Measurements from ENCODE around the gene GPS1. TPM values are rescaled to one million over a fixed set of nuclear protein-coding genes. Genes with fewer than 3 reads are reported as not detected.
A peak's percentile ranks its signal among the peaks of the same experiment; 100 is the strongest.

Gene GPS1
- total RNA-seq, 1 donor from 2014 or later, result 80.3 TPM

DNA sequence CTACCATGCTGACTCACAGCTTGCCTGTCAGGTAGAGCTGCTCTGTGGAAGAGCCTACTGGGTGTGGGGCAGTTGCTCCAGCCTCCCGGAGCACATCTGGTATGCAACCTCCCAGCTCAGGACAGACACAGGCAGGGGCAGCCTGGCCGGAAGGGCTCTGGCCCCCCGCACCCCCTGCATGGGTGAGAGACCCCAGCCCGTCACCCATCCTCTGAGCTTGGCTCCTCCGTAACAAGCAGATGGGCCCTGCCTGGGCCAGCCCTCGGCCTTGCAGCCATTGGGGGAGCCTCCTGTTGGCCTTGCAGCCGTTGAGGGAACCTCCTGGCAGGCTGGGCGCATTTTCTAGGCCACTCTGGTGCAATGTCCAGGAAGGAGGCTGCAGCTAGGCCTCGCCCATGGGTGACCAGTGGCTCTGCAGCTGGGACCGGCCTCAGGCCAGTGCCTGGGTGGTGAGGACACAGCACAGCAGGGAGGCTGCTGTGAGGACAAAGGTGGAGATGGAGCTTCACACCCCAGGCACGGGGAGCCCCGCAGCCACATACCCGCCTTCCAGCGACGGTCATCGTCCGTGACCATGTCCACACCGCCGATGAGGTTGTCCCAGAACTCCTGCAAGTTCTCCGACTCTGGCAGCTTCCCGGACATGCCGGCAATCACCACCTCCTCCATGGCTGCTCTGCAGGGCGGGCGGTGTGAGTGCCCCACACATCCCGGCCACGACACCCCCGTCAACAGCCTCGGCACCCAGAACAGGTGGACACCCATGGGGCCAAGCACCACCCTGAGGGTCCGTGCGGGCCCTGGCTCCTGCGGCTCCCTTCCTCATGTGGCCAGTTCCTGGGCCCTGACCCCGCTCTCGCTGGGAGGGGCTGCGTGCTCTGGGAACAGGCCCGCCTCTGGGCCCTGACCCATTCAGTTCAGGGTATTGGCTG lies 44.3 kb downstream of the GPS1 start:
- H3K9me3 ChIP-seq, result no peaks in the 10 kb centered on the region
- peak overlapping the region; percentile 93 for H3K27ac ChIP-seq
- intact Hi-C loops (cut with DNase I), result loop anchor here (5.0 kb wide), 1 partner anchor 64 kb away; the partner anchor contains the start of gene RAC3
- no peaks in the 10 kb centered on the region for H3K27me3 ChIP-seq
- H3K36me3 ChIP-seq, result peaks cover 0 to 51% of the 10 kb centered on the region in 2 donors
- DNase-seq (ENCODE audit: extremely low spot score in 2 of 2), result no peak
- H3K4me3 ChIP-seq, result peak overlapping the region in 1 of 2 donors; percentile 63
- TF ChIP-seq POLR2AphosphoS5 (IDR thresholded peaks at IDR 0.05; ENCODE audit: insufficient read depth in 1 of 2, low read depth in 1 of 2) (no peak), POLR2A (IDR thresholded peaks at IDR 0.05) (no peak)
- TF ChIP-seq, protein P1, sequence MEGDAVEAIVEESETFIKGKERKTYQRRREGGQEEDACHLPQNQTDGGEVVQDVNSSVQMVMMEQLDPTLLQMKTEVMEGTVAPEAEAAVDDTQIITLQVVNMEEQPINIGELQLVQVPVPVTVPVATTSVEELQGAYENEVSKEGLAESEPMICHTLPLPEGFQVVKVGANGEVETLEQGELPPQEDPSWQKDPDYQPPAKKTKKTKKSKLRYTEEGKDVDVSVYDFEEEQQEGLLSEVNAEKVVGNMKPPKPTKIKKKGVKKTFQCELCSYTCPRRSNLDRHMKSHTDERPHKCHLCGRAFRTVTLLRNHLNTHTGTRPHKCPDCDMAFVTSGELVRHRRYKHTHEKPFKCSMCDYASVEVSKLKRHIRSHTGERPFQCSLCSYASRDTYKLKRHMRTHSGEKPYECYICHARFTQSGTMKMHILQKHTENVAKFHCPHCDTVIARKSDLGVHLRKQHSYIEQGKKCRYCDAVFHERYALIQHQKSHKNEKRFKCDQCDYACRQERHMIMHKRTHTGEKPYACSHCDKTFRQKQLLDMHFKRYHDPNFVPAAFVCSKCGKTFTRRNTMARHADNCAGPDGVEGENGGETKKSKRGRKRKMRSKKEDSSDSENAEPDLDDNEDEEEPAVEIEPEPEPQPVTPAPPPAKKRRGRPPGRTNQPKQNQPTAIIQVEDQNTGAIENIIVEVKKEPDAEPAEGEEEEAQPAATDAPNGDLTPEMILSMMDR (IDR thresholded peaks at IDR 0.05), result no peak
- peaks cover 45% of the 10 kb centered on the region for H3K4me1 ChIP-seq

DNA sequence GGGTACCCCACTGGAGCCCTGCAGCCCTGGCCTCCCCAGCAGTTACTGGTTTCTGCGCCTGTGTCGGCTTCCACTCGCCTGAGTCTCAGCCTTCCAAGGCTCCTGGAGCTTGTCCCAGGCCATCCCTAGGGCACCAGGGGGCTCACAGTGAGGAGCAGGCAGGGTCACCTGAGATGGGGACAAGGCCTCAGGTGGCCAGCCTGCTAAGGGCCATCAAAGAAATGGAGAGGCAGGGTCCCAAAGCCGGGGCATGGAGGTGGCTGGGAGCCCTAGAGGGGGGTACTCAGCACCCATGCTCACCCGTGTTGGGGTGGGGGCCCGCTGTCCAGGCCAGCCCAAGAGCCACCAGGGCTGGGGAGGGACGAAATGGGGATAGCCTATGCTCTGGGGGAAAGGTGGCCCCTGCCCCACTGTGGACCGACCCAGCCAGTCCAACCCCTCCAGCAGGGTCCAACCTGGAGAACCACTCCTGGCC lies 45.0 kb downstream of the GPS1 start:
- H3K4me3 ChIP-seq, result peak overlapping the region; percentile 63 to 98
- peaks cover 0 to 44% of the 10 kb centered on the region in 2 donors for H3K36me3 ChIP-seq
- H3K27ac ChIP-seq, result peak overlapping the region; percentile 93
- TF ChIP-seq, protein P1 (IDR thresholded peaks at IDR 0.05), result no peak
- peak in 1 of 2 donors; percentile 2 for TF ChIP-seq POLR2AphosphoS5 (IDR thresholded peaks at IDR 0.05; ENCODE audit: insufficient read depth in 1 of 2, low read depth in 1 of 2)
- intact Hi-C loops (cut with DNase I), result loop anchor here (5.0 kb wide), 1 partner anchor 64 kb away; the partner anchor contains the start of gene RAC3
- peaks cover 52% of the 10 kb centered on the region for H3K4me1 ChIP-seq
- no peaks in the 10 kb centered on the region for H3K9me3 ChIP-seq
- DNase-seq (ENCODE audit: extremely low spot score in 2 of 2), result no peak
- H3K27me3 ChIP-seq, result no peaks in the 10 kb centered on the region

DNA sequence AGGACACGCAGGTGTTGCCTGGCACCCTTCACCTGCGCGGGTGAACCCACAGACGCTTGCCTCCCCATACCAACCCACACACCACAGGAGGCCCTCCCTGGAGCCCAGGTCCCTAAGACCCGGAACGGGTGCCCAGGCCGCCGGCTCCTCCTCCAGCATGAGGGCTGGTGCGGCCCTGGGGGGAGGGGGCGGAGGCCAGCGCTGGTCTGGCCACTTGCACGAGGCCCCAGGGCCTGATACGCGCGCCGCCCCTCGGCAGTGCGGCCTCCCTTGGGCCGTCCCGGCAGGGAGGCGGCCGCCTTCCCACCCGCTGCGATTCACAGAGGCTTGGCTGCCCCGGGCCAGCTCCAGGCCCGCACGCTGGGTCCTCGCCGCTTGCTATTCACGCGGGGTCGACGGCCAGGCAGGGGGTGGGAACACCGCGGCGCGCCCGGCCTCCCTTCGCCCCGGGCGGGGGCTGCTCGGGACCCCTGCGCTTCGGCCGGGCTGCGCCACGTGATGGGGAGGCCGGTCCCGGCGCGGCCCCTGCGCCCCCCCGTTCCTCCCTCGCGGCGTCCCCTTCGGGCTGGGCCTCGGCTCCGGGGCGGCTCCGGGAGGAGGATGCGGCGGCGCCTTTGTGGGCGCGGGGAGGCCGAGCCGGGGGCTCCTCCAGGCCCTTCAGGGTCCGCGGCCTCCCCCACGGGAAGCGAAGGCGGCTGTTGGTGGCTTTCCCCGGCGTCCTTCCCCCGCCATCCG lies 45.7 kb downstream of the GPS1 start:
- H3K4me1 ChIP-seq, result peaks cover 54% of the 10 kb centered on the region
- peak overlapping the region; percentile 93 for H3K27ac ChIP-seq
- H3K27me3 ChIP-seq, result no peaks in the 10 kb centered on the region
- intact Hi-C loops (cut with DNase I), result loop anchor here (5.0 kb wide), 1 partner anchor 65 kb away; the partner anchor contains the start of gene RAC3
- H3K4me3 ChIP-seq, result peak overlapping the region; percentile 63 to 98
- H3K36me3 ChIP-seq, result peaks cover 0 to 38% of the 10 kb centered on the region in 2 donors
- TF ChIP-seq, protein P1 (IDR thresholded peaks at IDR 0.05), result no peak
- TF ChIP-seq POLR2A (IDR thresholded peaks at IDR 0.05) (no peak), POLR2AphosphoS5 (IDR thresholded peaks at IDR 0.05; ENCODE audit: insufficient read depth in 1 of 2, low read depth in 1 of 2) (no peak)
- H3K9me3 ChIP-seq, result no peaks in the 10 kb centered on the region
- DNase-seq (ENCODE audit: extremely low spot score in 2 of 2), result no peak

DNA sequence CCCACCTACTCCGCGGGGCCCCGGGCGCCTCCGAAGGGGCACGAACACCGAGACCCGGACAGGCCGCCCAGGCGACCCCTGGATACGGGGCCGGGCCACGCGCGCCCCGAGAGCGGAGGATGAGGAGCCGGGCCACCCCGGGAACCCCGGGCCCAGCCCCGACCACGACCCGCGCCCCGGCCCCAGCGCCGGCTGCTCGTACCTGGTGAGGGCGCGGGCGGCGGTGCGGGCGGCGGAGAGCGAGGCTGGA lies 46.1 kb downstream of the GPS1 start:
- H3K27me3 ChIP-seq, result no peaks in the 10 kb centered on the region
- no peaks in the 10 kb centered on the region for H3K9me3 ChIP-seq
- DNase-seq (ENCODE audit: extremely low spot score in 2 of 2), result no peak
- peak overlapping the region; percentile 63 to 98 for H3K4me3 ChIP-seq
- peaks cover 0 to 33% of the 10 kb centered on the region in 2 donors for H3K36me3 ChIP-seq
- peaks cover 55% of the 10 kb centered on the region for H3K4me1 ChIP-seq
- intact Hi-C loops (cut with DNase I), result loop anchor here (5.0 kb wide), 1 partner anchor 66 kb away; the partner anchor contains the start of gene RAC3
- TF ChIP-seq, protein P1 (IDR thresholded peaks at IDR 0.05), result no peak
- TF ChIP-seq POLR2AphosphoS5 (IDR thresholded peaks at IDR 0.05; ENCODE audit: insufficient read depth in 1 of 2, low read depth in 1 of 2) (no peak), POLR2A (IDR thresholded peaks at IDR 0.05) (no peak)
- H3K27ac ChIP-seq, result peak overlapping the region; percentile 93

All from vagina (tissue), 2 donors.